HepG2 (cell line): ENCODE results near the gene CNPY4. TPM values are rescaled to one million over a fixed set of nuclear protein-coding genes. Genes with fewer than 3 reads are reported as not detected.

ENCODE experiments used
- CHD2 ChIP-seq: IDR thresholded peaks from 2 replicates; pipeline ENCODE4 v1.6.1; 2011; ENCODE audit warnings: low read depth, low read length, improper control_type of control experiment
- HMGXB4 ChIP-seq, 2 experiments: sonication (generic) in 1 of 2; formaldehyde crosslinking in 1 of 2; IDR thresholded peaks; 2 replicates each; pipeline versions ENCODE4 v1.4.0 to v1.6.1; 2018 to 2020; ENCODE audit warnings: missing genetic modification reagents in 2 of 2, borderline replicate concordance in 1 of 2, low read depth in 1 of 2, mild to moderate bottlenecking in 1 of 2, missing biosample characterization in 1 of 2
- HOXA7 ChIP-seq: sonication (generic); formaldehyde crosslinking; IDR thresholded peaks from 2 replicates; pipeline ENCODE4 v1.8.1; 2022; ENCODE audit warnings: mild to moderate bottlenecking, missing genetic modification reagents, moderate library complexity
- KAT7 ChIP-seq: IDR thresholded peaks from 2 replicates; pipeline ENCODE4 v1.6.1; 2018; ENCODE audit warnings: borderline replicate concordance, missing compliant biosample characterization
- MLLT10 ChIP-seq: sonication (generic); formaldehyde crosslinking; IDR thresholded peaks from 2 replicates; pipeline ENCODE4 v1.4.0; 2020; ENCODE audit warnings: missing genetic modification reagents
- NFE2L1 ChIP-seq: sonication (generic); formaldehyde crosslinking; IDR thresholded peaks from 2 replicates; pipeline ENCODE4 v1.4.0; 2020; ENCODE audit warnings: missing genetic modification reagents, mild to moderate bottlenecking, borderline replicate concordance
- SRF ChIP-seq: IDR thresholded peaks from 2 replicates; pipeline ENCODE4 v1.6.1; 2011; ENCODE audit warnings: mild to moderate bottlenecking, low read depth, low read length, moderate library complexity
- USF2 ChIP-seq, 2 experiments: sonication (generic) in 1 of 2; formaldehyde crosslinking in 1 of 2; IDR thresholded peaks; 2 replicates each; pipeline versions ENCODE4 v1.5.1 to v1.6.1; 2011 to 2020; ENCODE audit warnings: borderline replicate concordance in 1 of 2, low read depth in 1 of 2, low read length in 1 of 2, mild to moderate bottlenecking in 1 of 2, missing genetic modification reagents in 1 of 2, moderate library complexity in 1 of 2
- ZFP37 ChIP-seq: sonication (generic); formaldehyde crosslinking; IDR thresholded peaks from 2 replicates; pipeline ENCODE4 v1.4.0; 2020; ENCODE audit warnings: missing genetic modification reagents, borderline replicate concordance
- ZNF180 ChIP-seq: sonication (generic); formaldehyde crosslinking; IDR thresholded peaks from 2 replicates; pipeline ENCODE4 v1.4.0; 2020; ENCODE audit warnings: low read depth, missing genetic modification reagents, borderline replicate concordance
- ZNF33A ChIP-seq: sonication (generic); formaldehyde crosslinking; IDR thresholded peaks from 2 replicates; pipeline ENCODE4 v1.5.1; 2020; ENCODE audit warnings: missing genetic modification reagents, mild to moderate bottlenecking, moderate library complexity, borderline replicate concordance
- ZNF678 ChIP-seq: sonication (generic); formaldehyde crosslinking; IDR thresholded peaks from 2 replicates; pipeline ENCODE4 v1.4.0; 2020; ENCODE audit warnings: mild to moderate bottlenecking, missing genetic modification reagents
- ZNF777 ChIP-seq: sonication (generic); formaldehyde crosslinking; IDR thresholded peaks from 2 replicates; pipeline ENCODE4 v1.4.0; 2020; ENCODE audit warnings: missing genetic modification reagents
- ZSCAN21 ChIP-seq: sonication (generic); formaldehyde crosslinking; IDR thresholded peaks from 2 replicates; pipeline ENCODE4 v1.8.0; 2022; ENCODE audit warnings: mild to moderate bottlenecking, missing genetic modification reagents, moderate library complexity, borderline replicate concordance
- polyA plus RNA-seq, 8 experiments: library from polyadenylated mRNA; depleted of rRNA in 3 of 8; stranded (reverse) in 7 of 8; unstranded in 1 of 8; fragments of >200 nt; fragmentation: Illumina TruSeq in 4 of 8; extraction: Trizol in 4 of 8; gene quantifications; 2 replicates each; pipeline versions ENCODE4 v1.2.1 to v1.2.3, GENCODE V29; 2011 to 2016; ENCODE audit warnings: low read depth in 4 of 8, missing spikeins in 1 of 8, mixed read lengths in 1 of 8; ENCODE audit not compliant: insufficient read depth in 1 of 8
- total RNA-seq, 5 experiments: library from RNA; depleted of rRNA; stranded (reverse); fragments of >200 nt; fragmentation: Illumina TruSeq; extraction: Trizol; gene quantifications; 2 replicates each; pipeline ENCODE4 v1.2.3, GENCODE V29; 2016; ENCODE audit warnings: low read depth in 1 of 5
- TF ChIP-seq, protein P1 (sequence below): sonication (generic); formaldehyde crosslinking; IDR thresholded peaks from 2 replicates; pipeline ENCODE4 v1.8.1; 2023; ENCODE audit warnings: mild to moderate bottlenecking, missing genetic modification reagents
- TF ChIP-seq, protein P2 (sequence below): sonication (generic); formaldehyde crosslinking; IDR thresholded peaks from 2 replicates; pipeline ENCODE4 v1.4.0; 2020; ENCODE audit warnings: mild to moderate bottlenecking, low read depth, missing genetic modification reagents
- TF ChIP-seq, protein P3 (sequence below): IDR thresholded peaks from 2 replicates; pipeline ENCODE4 v1.6.1; 2012; ENCODE audit warnings: low read depth, low read length, improper control_type of control experiment

The CNPY4 gene
- total and polyA plus RNA-seq, 2 of the 13 experiments (the other 11 are each of a cell fraction or from before 2014, with no cell fraction given), result 6.2 to 12.7 TPM

- TF ChIP-seq HMGXB4 (CRISPR knock-in tag; IDR thresholded peaks at IDR 0.05; ENCODE audit: borderline replicate concordance in 1 of 2, low read depth in 1 of 2) (peak; percentile 27 to 71; a peak in 3 of 4 replicates), ZFP37 (CRISPR knock-in tag) (peak; percentile 12; the same call in 1 of the 2 replicates), ZNF678 (CRISPR knock-in tag) (no peak), SRF (no peak), KAT7 (no peak), ZNF180 (CRISPR knock-in tag) (no peak; the same call in 1 of the 2 replicates), HOXA7 (CRISPR knock-in tag) (no peak), ZSCAN21 (CRISPR knock-in tag) (0 out of 2 replicates have a peak, but pooled peaks have one; percentile 12), USF2 (IDR thresholded peaks at IDR 0.05; ENCODE audit: low read depth, low read length) (no peak), USF2 (CRISPR knock-in tag; IDR thresholded peaks at IDR 0.05; ENCODE audit: borderline replicate concordance) (no peak; the same call in 1 of the 2 replicates), ZNF33A (no peak), MLLT10 (no peak), CHD2 (0 out of 2 replicates have a peak, but pooled peaks have one; percentile 44), ZNF777 (peak; percentile 87), NFE2L1 (CRISPR knock-in tag) (no peak)
- TF ChIP-seq, protein P1, sequence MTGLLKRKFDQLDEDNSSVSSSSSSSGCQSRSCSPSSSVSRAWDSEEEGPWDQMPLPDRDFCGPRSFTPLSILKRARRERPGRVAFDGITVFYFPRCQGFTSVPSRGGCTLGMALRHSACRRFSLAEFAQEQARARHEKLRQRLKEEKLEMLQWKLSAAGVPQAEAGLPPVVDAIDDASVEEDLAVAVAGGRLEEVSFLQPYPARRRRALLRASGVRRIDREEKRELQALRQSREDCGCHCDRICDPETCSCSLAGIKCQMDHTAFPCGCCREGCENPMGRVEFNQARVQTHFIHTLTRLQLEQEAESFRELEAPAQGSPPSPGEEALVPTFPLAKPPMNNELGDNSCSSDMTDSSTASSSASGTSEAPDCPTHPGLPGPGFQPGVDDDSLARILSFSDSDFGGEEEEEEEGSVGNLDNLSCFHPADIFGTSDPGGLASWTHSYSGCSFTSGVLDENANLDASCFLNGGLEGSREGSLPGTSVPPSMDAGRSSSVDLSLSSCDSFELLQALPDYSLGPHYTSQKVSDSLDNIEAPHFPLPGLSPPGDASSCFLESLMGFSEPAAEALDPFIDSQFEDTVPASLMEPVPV, result no peak; the same call in 1 of the 2 replicates
- TF ChIP-seq, protein P2, sequence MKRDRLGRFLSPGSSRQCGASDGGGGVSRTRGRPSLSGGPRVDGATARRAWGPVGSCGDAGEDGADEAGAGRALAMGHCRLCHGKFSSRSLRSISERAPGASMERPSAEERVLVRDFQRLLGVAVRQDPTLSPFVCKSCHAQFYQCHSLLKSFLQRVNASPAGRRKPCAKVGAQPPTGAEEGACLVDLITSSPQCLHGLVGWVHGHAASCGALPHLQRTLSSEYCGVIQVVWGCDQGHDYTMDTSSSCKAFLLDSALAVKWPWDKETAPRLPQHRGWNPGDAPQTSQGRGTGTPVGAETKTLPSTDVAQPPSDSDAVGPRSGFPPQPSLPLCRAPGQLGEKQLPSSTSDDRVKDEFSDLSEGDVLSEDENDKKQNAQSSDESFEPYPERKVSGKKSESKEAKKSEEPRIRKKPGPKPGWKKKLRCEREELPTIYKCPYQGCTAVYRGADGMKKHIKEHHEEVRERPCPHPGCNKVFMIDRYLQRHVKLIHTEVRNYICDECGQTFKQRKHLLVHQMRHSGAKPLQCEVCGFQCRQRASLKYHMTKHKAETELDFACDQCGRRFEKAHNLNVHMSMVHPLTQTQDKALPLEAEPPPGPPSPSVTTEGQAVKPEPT (CRISPR knock-in tag), result 0 out of 2 replicates have a peak, but pooled peaks have one; percentile 52
- TF ChIP-seq, protein P3, sequence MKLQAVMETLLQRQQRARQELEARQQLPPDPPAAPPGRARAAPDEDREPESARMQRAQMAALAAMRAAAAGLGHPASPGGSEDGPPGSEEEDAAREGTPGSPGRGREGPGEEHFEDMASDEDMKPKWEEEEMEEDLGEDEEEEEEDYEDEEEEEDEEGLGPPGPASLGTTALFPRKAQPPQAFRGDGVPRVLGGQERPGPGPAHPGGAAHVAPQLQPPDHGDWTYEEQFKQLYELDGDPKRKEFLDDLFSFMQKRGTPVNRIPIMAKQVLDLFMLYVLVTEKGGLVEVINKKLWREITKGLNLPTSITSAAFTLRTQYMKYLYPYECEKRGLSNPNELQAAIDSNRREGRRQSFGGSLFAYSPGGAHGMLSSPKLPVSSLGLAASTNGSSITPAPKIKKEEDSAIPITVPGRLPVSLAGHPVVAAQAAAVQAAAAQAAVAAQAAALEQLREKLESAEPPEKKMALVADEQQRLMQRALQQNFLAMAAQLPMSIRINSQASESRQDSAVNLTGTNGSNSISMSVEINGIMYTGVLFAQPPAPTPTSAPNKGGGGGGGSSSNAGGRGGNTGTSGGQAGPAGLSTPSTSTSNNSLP, result no peak
Measured at GRCh38 chr7:100126931-100127865, 7.8 kb downstream of the CNPY4 start, which contains the start of gene MBLAC1 (continued).
